Measurements from ENCODE around the gene YEATS2.
"Not testable (repeated sequence)": the region's sequence is repeated elsewhere in the genome, so short reads cannot be mapped to it uniquely, and the experiment has no call there.

Gene YEATS2

DNA sequence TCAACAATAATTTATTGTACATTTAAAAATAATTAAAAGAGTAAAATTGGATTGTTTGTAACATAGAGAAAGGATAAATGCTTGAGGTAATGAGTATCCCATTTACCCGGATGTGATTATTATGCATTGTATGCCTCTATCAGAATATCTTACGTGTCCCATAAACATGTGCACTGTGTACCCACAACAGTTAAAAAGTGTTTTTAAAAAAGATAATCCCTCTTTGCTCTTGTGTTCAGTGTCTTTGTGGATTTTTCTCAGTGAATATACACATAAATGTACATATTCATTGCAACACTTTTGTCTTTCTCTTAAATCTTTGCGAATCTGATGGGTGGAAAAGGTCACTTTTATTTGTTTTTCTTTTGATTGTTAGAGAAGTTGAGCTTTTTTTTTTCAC is 20.4 kb downstream of the YEATS2 start:
- no peak for DNase-seq

- DNase-seq = no peak
Observed at GRCh38 chr3:183725387-183725786, 27.8 kb downstream of the YEATS2 start.

DNA sequence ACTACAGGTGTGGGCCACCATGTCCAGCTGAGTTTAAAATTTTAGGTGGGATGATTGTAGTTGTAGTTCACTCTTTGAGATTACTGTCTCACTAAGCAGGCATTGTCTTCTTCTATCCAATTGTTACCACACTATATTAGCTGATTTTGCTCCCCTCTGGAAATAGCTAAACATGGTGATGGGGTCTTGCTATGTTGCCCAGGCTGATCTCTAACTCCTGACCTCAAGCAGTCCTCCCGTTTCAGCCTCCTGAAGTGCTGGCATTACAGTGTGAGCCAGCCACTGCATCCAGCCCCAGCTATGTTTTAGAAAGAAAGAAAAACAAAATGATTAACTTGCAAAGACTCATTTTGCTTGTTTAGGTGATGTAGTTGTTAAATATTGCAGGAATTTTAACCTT is 30.6 kb downstream of the YEATS2 start:
- DNase-seq = no peak

- DNase-seq = no peak
Observed at GRCh38 chr3:183730361-183730760, 32.8 kb downstream of the YEATS2 start.

DNA sequence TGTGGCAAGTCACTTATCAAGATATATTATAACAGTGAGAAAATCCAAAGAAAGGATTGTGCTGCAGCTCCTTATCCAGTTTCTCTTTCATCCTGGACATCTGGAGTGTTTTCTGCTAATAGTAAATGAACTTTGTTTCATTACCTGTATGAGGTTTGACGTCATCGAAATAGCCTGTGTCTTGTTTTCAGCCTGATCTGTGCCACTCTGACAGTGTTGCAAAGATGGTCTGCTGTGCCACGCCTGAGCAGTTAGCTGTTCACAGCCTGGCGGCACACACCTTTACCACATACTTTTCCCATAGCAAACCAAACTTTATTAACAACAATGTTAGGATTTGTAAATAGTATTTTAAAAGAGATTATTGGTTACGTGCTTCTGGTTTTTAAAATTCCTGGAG is 34.0 kb downstream of the YEATS2 start:
- no peak for DNase-seq

DNA sequence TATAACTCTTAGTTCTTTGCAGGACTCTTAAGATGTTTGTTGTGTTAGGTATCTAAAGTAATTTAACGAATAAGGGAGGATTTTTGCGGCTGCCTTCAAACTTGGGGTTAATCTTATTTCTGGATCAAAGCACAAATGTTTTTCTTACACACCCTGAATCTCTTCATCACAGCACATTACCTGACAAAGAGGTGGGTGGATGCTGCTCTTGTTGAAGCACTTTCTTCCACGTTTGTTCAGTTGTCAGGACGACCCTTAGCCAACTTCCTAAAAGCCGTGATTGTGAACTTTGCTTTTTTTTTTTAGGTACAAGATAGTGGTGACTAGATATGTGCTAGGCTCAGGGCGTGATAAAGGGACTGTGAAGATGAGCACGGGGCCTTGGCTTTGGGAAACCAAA is 36.0 kb downstream of the YEATS2 start:
- no peak for DNase-seq

DNA sequence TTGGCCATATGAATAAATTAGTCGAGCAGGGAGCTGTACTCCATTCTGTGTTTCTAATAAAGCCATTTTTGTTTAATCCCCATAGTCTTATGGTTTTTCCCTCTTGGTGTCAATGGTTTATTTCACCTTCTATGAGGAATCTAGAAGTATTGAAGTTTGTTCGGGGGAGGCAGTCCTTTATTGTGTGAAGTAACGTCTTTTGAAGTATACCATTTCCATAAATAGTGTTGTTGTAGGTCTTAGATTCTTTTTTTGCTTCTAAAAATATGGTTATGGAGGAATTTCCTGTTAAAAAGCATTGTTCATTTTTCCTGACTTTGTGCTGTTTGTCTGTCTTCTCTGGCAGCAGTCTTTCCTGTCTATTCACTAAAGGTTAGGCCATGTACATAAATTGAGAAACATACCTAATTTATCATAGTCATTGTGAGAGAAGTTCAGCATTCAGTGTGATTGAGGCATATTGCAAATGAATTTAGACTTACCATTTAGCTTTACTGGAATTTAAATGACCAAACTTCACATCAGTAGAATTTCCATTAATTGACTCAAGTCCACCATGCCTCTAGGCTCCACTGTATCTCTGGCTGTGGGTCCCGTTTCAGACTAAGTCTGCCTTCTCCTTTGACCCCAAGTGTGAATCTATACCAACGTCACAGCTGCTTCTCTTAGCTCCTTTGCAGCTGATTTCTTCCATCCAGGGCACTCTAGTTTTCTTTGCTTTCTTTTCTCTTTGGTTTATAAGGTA is 37.3 kb downstream of the YEATS2 start:
- DNase-seq = no peak

DNA sequence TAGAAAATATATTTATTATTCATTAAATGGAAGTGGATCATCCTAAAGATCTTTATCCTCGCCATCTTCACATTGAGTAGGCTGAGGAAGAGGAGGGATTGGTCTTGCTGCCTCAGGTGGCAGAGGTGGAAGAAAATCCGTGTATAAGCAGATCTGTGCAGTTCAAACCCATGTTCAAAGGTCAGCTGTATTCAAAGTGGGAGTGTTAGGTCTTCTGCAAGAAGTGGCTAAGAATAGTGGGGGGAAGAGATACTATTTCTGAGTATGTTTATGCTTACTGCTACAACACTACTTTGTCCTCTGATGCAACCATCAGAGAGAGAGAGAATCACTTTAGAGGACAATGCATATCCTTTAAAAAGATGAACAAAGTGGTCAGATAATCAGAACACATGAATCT is 39.5 kb downstream of the YEATS2 start:
- DNase-seq = no peak

- DNase-seq = not testable (repeated sequence)
Observed at GRCh38 chr3:183740154-183740553, 42.6 kb downstream of the YEATS2 start.

- no peak for DNase-seq
Observed at GRCh38 chr3:183743231-183743630, 45.6 kb downstream of the YEATS2 start.

- DNase-seq = no peak
Observed at GRCh38 chr3:183745300-183746098, 47.9 kb downstream of the YEATS2 start.

- DNase-seq = no peak
Observed at GRCh38 chr3:183754052-183754451, 56.5 kb downstream of the YEATS2 start.

DNA sequence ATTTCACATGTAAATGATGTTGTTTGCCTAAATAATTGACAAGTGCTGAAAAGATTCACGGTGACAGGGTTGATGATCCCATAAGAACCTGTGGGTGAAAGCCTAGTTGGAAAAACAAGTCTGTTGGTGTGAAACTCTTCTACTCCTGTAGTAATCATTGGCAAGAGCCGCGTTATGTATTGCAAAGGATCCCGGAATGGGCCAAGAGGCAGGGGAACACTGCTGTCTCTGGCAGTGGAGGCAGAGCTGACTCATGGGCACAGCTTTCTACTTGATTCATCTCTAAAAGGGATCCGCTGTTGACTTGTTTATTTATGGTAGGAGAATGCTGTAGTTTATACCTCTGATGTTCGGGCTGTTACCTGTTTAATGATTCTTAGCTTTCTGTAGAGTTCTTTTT is 64.7 kb downstream of the YEATS2 start:
- no peak for DNase-seq

- DNase-seq = no peak
Observed at GRCh38 chr3:183764847-183765731, 67.5 kb downstream of the YEATS2 start.

DNA sequence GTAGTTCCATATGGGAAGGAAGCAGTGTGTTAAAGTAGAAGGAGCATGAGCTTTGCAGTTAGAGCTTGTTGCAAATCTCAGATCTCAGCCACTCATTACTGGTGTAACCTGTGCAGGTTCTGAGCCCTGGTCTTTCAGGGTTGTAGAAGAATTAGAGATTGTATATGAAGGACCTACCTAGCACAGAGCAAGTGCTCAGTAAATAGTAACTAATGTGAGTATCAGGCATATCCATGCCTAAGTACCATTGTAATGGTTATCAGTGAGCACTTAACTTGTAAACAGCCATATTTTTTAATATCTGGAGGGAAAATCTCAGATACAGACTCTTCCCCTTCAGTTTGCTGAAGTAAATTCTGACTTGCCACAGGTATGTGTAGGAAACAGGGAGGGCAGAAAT is 68.5 kb downstream of the YEATS2 start:
- no peak for DNase-seq

- peak; percentile 68 to 84 for DNase-seq
Observed at GRCh38 chr3:183766745-183767606, 69.4 kb downstream of the YEATS2 start.

DNA sequence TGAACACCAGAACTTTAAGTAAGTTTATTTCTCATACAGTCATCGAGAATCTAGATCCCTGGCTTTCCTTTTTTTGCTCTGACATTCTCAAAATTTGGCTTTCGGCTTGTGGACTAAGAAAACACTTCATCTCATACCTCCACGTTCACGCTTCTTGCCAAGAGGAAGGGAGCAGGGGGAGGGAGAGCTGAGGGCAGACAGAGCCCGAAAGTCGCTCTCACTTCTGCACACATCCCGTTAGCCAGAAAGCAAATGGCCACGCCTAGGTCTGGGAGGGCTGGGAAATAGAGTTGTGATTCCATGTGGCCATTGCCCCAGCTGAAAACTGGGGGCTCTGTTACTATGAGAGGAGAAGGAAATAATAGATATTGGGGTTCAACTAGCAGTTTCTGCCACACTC is 70.5 kb downstream of the YEATS2 start:
- no peak for DNase-seq

DNA sequence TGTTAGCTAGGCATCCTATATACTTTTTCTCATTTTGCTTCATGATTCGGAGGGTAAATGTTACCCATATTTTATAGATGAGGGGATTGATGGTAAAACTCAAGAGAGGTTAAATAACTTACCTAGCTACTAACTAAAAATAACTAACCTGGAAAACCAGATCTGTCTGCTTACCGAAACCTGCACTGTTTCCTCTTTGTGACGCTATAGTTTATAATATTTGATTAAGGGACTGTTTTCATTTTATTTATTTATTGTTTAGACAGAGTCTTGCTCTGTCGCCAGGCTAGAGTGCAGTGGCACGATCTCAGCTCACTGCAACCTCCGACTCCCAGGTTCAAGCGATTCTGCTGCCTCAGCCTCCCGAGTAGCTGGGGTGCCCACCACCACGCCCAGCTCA is 71.9 kb downstream of the YEATS2 start:
- no peak for DNase-seq

GRCh38 chr3:183774631-183775030 is 77.0 kb downstream of the YEATS2 start:
- no peak for DNase-seq

DNA sequence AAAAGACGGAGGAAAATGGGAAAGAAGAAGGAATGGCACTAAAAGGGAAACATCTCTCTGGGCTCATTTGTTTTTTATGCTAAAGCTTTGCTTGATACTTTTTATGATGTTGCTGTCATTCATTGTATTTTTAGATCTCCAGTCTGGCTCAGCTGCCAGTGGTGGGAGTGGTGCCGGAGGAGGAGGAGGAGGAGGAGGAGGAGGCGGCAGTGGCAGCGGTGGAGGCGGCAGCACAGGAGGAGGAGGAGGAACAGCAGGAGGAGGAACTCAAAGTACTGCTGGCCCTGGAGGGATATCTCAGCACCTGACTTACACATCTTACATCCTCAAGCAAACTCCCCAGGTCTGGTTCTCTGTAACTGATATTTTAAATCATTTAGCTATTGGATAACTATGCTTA is 78.2 kb downstream of the YEATS2 start:
- no peak for DNase-seq

- not testable (repeated sequence) for DNase-seq
Observed at GRCh38 chr3:183776451-183776850, 78.9 kb downstream of the YEATS2 start.

- DNase-seq = no peak
Observed at GRCh38 chr3:183777016-183777618, 79.5 kb downstream of the YEATS2 start.
